ENCODE measurements around the gene AKIRIN2.
"Not testable (repeated sequence)": the region's sequence is repeated elsewhere in the genome, so short reads cannot be mapped to it uniquely, and the experiment has no call there.

AKIRIN2 gene

DNA sequence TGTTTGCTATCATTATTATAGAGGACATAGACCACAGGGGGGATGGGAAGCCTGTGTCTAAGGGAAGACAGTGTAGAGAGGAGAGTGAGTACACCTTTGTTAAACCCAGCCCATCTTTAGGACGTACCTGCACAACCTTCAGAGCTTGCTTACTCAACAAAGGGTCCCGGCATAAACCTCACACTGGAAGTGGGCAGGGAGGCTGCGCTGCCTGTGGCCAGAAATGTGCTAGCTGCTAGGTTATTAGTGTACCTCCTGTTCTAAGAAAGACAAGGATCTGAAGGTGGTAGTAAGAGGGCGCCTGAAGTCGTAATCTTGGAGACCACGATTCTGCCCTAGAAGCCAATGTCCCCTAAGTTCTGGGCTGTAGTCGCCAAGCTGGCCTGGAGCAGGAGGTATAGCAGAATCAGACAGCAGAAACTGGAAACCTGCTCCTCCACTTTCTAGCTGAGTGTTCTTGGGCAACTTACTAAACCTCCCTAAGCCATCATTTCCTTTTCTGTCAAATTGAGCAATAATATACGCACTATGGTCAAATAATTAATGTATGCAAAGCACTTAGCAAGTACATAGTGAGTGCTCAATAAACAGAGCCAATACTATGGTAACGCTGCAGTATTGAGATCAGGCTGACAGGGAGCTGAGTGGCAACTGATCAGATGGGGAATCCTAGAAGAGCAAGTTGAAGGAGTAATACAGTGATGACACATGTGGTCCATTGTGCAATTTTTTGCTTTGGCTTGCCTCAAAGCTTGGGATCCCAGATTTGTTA, 16.8 kb upstream of the AKIRIN2 start:
- DNase-seq: peak; percentile 71 to 89 (median 75)

DNA sequence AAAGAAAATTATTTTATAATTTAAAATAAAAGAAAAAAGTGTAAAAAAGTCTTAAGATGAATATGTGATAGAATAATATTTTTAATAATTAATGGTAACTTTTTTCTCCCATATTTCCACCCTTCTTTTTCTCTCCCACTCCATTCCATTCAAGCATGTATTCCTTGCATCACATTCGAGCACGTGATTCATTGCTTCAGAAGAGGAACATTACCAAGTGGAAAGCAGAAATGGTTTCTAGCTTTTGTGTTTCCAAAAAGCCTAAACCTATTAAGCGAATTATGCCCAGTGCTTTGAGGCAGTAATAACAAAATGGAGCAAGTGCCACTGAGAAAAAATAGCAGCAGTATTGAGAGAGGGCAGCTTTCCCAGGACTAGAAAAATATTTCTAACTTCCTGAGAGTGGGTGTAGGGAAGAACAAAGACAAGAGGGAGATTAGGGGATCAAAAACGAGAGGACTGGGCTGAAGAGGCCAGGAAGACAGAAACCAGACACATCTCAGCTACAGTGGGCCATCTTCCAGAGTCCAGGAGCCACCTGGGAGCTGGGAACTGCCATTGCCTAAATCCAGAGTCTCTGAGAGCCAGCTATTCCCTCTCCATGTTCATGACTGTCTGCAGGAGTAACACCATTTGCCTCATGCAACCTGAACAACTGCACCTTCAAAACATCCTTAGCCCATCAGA, 15.0 kb upstream of the AKIRIN2 start:
- peak; percentile 64 to 90 (median 82) for DNase-seq

DNA sequence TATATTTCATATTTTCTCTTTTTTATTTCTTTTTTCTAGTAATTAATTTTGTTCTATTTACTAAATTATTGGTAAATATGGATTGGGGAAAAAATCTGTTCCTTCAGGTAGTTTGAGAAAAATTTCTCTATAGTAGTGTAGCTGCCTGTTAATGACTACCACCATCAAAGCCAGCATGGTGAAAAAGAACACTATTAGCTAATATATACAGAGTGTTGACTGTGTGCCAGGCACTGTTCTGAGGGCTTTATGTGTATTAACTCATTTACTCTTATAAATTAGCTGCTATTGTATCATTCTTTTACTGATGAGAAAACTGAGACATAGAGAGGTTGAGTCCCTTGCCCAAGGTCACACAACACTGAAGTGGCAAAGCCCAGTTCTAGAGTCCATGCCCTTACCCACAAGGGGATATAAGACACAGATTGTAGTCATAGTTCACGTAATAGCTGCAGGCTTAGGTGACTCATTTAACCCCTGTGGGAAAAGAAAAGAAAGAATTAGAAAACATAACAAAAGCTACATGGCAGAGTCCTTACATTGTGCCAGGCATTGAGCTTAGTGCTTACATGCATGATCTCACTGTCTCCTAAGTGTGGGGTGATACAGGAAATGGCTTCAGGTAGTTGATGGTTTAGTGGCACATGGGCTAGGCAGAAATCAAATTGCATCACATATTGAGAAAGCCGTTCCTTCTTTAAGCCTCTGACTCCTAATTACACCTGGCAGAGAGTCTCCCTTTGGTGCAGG, 12.2 kb upstream of the AKIRIN2 start:
- peak in 3 of 4 experiments; percentile 19 to 62 (median 27) for DNase-seq

DNA sequence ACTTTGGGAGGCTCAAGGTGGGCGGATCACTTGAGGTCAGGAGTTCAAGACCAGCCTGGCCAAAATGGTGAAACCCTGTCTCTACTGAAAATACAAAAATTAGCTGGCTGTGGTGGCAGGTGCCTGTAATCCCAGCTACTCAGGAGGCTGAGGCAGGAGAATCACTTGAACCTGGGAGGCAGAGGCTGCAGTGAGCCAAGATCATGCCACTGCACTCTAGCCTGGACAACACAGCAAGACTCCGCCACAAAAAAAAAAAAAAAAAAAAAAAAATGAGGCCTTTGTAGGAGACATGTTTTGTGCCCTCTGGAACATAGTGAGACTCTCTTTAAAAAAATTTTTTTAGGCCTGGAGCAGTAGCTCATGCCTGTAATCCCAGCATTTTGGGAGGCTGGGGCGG, 10.7 kb upstream of the AKIRIN2 start:
- DNase-seq: not testable (repeated sequence)

DNA sequence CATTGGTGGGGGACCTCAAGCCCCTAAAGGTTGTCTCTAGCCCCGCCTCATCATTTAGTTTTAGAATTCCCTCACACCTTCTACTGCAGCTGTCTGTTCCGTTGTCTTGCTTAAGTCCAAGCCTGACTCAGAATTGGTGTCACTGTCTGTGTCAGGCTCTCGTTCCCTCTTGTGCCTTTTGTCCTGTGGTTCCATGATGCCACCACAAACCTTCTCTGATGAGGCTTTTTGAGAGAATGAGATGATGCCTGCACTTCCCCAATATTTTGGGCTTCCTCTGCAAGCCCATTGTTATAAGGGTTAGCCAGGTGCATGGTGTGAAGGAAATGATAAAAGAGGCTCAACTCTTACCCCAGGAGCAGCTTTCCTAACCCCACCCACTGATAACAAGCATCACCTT, 8.1 kb upstream of the AKIRIN2 start:
- peak; percentile 60 to 81 (median 72) for DNase-seq

DNA sequence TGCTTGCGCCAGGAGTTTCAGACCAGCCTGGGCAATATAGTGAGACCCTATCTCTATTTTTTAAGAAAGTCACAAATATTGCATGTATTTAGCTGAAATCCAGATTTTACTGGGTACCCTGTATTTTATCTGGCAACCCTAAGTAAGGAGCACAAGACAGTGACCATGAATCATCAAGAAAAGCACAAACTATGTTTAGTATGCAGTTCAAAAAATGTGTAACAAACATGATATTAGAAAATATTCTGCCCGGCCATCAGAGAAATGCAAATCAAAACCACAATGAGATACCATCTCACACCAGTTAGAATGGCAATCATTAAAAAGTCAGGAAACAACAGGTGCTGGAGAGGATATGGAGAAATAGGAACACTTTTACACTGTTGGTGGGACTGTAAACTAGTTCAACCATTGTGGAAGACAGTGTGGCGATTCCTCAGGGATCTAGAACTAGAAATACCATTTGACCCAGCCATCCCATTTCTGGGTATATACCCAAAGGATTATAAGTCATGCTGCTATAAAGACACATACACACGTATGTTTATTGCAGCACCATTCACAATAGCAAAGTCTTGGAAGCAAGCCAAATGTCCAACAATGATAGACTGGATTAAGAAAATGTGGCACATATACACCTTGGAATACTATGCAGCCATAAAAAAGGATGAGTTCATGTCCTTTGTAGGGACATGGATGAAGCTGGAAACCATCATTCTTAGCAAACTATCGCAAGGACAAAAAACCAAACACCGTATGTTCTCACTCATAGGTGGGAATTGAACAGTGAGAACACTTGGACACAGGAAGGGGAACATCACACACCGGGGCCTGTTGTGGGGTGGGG, 6.8 kb upstream of the AKIRIN2 start:
- DNase-seq: not testable (repeated sequence)

DNA sequence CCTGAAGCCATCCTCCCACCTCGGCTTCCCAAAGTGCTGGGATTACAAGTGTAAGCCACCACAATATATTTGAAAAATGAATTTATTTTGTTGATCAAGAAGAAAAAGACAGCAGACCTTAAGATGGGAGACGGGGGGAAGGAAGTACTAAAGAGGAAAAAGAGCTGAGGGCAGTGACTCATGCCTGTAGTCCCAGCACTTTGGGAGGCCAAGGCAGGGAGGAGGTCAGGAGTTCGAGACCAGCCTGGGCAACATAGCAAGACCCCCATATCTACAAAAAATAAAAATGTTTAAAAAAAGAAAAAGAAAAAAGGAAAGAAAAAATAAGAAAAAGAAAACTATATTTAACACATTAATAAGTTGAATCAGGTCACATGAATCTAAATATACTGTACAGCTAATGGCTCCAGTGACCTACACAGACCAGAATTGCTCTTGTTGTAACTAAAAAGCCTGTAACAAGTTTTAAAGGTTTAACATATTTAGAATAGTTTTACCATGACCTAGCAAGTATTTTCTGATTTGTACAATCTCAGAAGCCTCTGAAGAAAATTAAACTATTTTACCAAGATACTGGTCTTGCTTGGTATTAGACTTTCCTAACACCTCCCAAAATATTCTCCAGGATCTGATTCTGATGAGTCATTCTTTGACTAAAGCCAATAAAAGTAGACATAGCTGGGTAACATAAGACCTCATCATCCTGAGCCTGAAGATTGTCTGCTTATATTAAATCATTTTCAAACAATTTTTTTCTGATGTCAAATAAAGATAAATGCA, 4.3 kb upstream of the AKIRIN2 start:
- peak in 2 of 4 experiments; percentile 22 to 26 for DNase-seq

DNA sequence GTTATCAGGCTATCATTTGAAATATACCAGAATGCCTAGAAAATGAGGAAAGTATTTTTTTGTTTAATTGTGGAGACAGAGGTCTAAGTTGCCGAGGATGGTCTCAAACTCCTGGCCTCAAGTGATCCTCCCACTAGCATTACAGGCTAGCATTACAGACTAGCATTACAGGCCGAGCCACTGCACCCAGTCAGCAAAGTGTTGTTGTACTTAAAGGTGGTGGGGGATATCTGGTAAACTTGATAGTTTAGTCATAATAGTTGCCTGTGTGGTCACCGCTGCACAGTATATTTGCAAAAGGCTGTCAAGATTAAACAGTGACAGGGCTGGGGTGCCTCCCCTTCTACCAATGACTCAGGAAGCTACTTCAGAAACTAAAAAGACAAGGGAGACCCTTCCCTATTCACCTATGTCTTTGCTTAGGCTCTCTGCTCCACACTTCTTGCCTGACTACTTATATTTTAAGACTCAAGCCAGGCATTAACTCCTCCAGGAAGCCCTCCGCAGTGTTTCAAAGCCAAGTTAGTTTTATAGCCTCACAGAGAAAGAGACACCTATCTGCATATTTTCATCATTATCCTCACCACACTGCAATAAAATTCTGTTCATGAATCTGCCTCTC, 3.1 kb upstream of the AKIRIN2 start:
- no peak for DNase-seq

DNA sequence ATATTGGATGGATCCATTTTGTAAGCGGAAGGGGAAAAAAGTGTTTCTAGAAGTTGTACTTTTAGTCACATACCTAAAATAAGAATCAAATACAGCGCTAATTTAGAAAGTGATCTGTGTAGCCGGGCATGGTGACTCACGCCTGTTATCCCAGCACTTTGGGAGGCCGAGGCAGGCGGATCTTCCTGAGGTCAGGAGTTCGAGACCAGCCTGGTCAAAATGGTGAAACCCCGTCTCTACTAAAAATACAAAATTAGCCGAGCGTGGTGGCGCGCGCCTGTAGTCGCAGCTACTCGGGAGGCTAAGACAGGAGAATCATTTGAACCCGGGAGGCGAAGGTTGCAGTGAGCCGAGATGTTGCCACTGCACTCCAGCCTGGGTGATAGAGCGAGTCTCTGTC, 1.0 kb upstream of the AKIRIN2 start:
- peak in 1 of 4 experiments; percentile 21 for DNase-seq

DNA sequence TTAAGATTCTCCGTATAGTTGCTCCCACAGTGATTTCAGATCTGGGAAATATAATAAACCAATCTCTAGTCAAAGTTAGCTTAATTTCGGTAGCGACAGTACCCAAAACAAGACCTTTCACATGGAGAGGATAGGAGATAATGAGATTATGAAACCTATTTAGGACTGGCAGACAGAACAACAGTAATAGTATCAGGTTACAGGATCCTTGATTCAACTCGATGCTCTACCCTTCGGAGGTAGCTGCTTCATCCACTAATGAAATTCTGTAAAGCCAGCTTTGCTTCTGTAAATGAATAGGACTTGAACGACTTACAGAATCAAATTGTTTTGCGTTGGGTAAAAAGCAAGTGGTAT, 534 bp upstream of the AKIRIN2 start:
- DNase-seq: no peak

DNA sequence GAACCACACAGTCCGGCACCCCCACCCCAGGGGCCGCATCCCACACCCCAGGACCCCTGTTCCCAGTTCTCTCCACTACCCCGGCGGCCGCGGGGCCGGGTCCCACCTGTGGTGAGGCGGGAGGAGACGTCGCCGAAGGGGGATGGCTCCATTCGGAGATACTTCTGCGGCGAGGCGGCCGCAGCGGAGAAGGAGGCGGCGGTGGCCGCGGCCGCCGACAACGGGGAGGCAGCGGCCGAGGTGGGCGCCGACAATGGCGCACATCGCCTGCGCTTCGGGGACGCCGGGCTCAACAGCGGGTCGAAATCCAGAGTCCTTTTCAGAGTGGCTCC, 723 bp downstream of the AKIRIN2 start:
- no peak for DNase-seq

DNA sequence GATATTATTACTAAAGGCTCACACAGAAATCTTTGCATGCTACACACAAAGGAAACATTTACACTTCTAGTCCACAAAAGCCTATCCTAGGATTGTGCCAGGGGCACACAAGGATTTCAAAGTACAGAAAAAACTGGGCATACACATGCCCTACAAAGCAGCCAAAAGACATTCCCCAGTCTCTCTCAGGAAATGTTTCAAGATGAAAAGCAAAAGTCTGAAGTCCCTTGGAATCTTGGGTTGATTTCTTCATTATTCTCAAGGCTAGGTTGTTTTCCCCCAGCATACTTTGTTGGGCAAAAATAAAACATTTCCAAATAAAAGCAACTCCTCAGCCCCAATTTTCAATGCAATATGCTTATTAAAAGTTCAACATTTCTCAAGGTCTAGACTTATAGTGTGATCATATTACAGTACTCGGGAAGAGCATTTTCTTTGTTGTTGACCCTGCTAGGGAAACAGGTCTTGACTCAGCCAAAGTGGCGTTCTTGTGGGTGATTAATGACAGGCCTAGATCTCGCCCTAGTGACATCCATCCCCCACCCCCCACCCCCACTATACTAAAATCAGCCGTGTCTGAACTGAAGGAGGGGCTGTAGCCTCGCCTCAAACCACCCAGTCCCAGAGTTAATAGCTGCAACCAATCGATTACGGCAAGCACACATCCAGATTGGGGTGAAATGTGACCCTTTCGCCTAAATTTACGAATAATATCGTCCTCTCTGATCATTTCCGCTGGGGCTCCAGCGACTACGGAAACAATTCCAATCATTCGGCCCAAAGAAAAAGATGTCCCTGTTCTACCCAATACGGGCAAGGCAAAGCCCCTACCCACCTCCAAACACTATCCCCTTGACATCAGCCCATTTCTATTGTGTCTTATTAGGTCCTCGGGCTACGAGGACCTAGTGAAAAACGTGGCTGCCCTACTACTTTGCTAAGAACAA, 1.4 kb downstream of the AKIRIN2 start:
- DNase-seq: peak; percentile 61 to 79 (median 74)

DNA sequence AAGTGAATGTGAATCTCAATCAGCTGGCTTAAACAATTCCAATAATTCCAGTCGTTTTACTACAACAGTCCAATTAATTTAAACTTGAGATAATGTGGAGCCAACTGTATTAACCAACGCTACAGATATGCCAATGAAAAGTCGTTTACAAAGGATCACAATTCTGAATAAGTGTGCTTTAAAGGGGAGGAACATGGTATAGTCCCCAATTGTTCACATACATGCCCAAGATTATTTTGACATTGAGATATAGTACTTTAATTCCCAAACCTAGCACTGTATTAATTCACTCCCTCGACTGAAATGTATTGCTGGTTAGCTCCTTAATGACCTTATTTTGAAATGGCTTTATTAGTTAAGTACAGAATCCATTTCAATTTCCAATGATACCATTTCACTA, 2.5 kb downstream of the AKIRIN2 start:
- DNase-seq: no peak

DNA sequence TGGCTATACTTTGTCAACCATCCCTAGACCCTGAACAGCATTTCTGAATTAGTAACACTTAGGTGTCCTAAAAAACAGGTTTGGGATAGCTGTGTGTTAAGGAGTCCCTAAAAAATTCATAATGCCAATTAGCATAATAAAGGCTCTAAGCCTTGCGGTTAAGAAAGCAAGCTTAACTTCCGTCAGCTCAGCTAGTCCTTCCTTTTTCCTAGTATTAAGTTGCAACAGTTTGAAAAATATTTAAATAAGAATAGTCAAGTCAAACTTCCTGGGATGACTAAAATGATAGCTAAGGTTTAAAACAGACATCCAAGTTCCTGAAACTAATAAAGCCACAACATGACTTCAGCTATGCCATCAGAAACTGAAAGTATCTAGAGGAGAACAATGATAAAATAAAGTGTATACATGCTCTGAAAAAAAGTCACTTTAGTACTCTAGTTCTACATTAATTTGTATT, 3.5 kb downstream of the AKIRIN2 start:
- peak; percentile 55 to 89 (median 72) for DNase-seq

DNA sequence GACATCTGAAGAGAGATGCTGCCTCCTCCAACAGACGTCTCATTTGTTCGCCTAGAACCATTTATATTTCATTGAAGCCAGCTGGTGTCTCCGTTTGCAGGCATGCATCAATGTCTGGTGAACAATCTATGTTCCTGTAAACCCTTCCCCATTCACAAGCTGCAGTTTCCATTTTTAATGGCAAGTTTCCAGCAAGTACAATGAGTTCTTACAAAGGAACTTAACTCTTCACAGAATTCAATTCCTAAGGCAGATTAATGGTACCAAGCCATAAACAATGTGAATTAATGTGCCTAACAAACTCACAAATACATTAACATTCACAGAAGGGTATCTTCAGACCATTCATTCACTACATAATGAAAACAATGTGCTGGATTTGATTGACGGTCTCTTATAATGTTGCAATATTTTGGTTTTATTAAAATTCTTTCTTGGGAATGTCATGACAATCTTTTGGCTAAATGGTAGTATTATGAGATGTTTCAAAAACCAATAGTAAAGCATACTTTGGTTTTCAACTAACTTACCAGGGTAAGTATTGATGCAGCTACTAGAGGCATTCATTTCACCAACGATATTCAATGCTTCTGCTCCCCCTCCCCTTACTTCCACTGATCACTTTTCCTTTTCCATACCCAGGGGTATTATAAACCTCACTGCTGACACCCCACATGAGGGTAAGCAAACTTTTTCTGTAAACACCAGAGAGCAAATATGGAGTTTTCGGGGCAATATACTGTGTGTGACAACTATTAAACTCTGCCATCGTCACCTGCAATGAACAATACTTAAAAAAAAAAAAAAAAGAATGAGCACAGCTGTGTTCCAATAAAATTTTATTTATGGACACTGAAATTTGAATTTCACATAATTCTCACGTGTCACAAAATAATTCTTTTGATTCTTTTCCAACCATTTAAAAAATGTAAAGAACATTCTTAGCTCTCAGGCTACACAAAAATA, 4.2 kb downstream of the AKIRIN2 start:
- DNase-seq: peak; percentile 60 to 87 (median 74)

DNA sequence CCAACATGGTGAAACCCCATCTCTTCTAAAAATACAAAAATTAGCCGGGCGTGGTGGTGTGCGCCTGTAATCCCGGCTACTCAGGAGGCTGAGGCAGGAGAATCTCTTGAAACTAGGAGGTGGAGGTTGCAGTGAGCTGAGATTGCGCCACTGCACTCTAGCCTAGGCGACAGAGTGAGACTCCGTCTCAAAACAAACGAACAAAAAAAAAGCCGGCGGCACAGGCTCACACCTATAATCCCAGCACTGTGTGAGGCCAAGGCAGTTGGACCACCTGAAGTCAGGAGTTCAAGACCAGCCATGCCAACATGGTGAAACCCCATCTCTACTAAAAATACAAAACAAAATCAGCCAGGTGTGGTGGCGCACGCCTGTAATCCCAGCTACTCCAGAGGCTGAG, 5.2 kb downstream of the AKIRIN2 start:
- not testable (repeated sequence) for DNase-seq

DNA sequence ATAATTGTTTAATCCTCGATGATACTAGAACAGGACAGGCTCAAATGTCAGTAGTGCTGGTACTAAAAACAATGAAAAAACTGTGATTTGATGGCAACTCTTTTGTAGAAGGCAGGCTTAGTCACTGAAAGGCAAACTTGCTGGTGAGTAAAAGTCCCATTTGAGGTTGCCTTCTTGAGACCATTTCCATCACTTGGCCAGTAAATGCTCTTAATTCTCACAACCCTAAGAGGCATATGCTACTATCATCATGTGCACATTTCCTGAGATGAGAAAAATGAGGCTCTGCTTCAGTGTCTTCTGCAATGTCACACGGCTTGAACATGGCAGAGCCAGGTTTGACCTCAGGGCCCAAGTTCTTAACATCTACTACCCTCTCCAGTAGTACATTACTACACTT, 9.9 kb downstream of the AKIRIN2 start:
- no peak for DNase-seq

DNA sequence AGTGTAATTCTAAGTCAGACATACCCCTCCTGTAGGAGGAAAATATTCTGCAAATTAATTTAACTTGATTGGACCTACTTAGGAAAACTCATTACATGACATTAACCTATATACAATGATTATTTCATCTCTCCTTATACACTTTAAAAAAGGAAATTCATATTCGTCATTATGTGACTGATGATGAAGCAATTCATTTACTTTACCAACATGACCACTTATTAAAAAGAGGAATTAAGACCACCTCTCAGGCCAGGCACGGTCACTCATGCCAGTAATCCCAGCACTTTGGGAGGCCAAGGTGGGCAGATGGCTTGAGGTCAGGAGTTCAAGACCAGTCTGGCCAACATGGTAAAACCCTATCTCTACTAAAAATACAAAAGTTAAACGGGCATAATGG, 11.6 kb downstream of the AKIRIN2 start:
- DNase-seq: peak in 2 of 4 experiments; percentile 17 to 60

DNA sequence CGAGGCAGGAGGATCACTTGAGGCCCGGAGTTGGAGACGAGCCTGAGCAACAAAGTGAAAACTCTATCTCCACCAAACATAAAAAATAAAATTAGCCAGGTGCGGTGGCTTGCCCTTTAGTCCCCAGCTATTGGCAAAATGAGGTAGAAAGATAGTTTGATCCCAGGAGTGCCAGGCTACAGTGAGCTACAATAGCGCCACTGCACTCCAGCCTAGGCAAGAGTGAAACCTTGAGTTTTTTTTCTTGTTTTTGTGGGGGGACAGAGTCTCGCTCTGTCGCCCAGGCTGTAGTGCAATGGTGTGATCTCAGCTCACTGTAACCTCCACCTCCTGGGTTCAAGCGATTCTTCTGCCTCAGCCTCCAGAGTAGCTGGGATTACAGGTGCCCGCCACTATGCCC, 14.1 kb downstream of the AKIRIN2 start:
- not testable (repeated sequence) for DNase-seq

All from suppressor macrophage (primary cell).